ENCODE measurements around the gene DDX27. TPM values are rescaled to one million over a fixed set of nuclear protein-coding genes. Genes with fewer than 3 reads are reported as not detected.

Gene DDX27
- total and polyA plus RNA-seq, 9 of the 15 experiments (the other 6 are each of a cell fraction or from before 2014, with no cell fraction given), result 17.9 to 79.3 (median 57.0) TPM

GRCh38 chr20:49237531-49237930, 18.3 kb downstream of the DDX27 start:
- H3K9me1 ChIP-seq (ENCODE audit: control insufficient read depth, insufficient read depth, low read length), result no peaks in the 10 kb centered on the region
- no peak for ATAC-seq
- POLR2A ChIA-PET, result interaction anchor here (0.7 to 1.3 kb wide), 5 partner anchors 8 to 51 kb away, joined by 3 to 8 read pairs (median 4); partner anchors contain the start of gene ZNFX1
- no TSS peak for BruUV-seq (replicated peaks)
- H3K9me3 ChIP-seq (replicated peaks; ENCODE audit: control insufficient read depth, insufficient read depth, low read depth, low read length), result no peaks in the 10 kb centered on the region
- no peak overlapping the region for H3K4me2 ChIP-seq (ENCODE audit: insufficient read depth, low read length)
- no peak overlapping the region for H3K9ac ChIP-seq (ENCODE audit: insufficient read depth in 1 of 2, low read depth in 2 of 2, low read length in 2 of 2)
- H3K27me3 ChIP-seq (ENCODE audit: control insufficient read depth in 2 of 2, insufficient read depth in 2 of 2, low read length in 2 of 2), result no peaks in the 10 kb centered on the region
- DNase-seq (ENCODE audit: extremely low read depth in 1 of 4, low spot score in 3 of 4), result no peak
- no peak for FAIRE-seq
- 70% methylated on average over 4 of the region's 4 CpGs for WGBS (ENCODE audit: insufficient coverage, low coverage, missing lambda C conversion rate)
- no peaks in the 10 kb centered on the region for H4K20me1 ChIP-seq (replicated peaks; ENCODE audit: control insufficient read depth, insufficient read depth, low read length)
- TF ChIP-seq MLLT1 (IDR thresholded peaks at IDR 0.05) (no peak), ETV5 (CRISPR knock-in tag; IDR thresholded peaks at IDR 0.05; ENCODE audit: low read depth) (no peak), RERE (CRISPR knock-in tag; IDR thresholded peaks at IDR 0.05; ENCODE audit: borderline replicate concordance) (no peak), ZNF695 (CRISPR knock-in tag; IDR thresholded peaks at IDR 0.05) (no peak), VEZF1 (CRISPR knock-in tag; IDR thresholded peaks at IDR 0.05) (no peak), GATA2 (CRISPR knock-in tag; IDR thresholded peaks at IDR 0.05) (no peak), ZNF282 (CRISPR knock-in tag; IDR thresholded peaks at IDR 0.05) (no peak), ARID1B (IDR thresholded peaks at IDR 0.05) (no peak)
- peaks cover 83% of the 10 kb centered on the region for H3K36me3 ChIP-seq (ENCODE audit: control insufficient read depth, insufficient read depth, low read length)
- no peaks in the 10 kb centered on the region for H3K4me1 ChIP-seq (replicated peaks in 1 of 2; ENCODE audit: control insufficient read depth in 2 of 2, insufficient read depth in 2 of 2, low read length in 2 of 2)
- CTCF ChIA-PET (ENCODE audit: low intra/inter-chr PET ratio), result no interaction called here
- no peak overlapping the region for H3K27ac ChIP-seq (ENCODE audit: extremely low read depth, low read depth, low read length)
- intact Hi-C loops (cut with micrococcal nuclease), result no loop called here
- no peak overlapping the region for H3K4me3 ChIP-seq
- H3K79me2 ChIP-seq (ENCODE audit: control insufficient read depth, insufficient read depth, low read length), result no peaks in the 10 kb centered on the region
- in situ Hi-C loops (cut with MboI), result no loop called here
- H2AFZ ChIP-seq (ENCODE audit: low read depth, low read length), result no peak overlapping the region
